HG02938 (cell line): ENCODE data around the gene OR8B8.
"Not testable (repeated sequence)": the region's sequence is repeated elsewhere in the genome, so short reads cannot be mapped to it uniquely, and the experiment has no call there.

Experiments used
- ATAC-seq: cut with Tn5 transposase; IDR thresholded peaks from one replicate; pipeline ENCODE4 v1.9.1; 2021; ENCODE audit warnings: mild to moderate bottlenecking, moderate library complexity; ENCODE audit not compliant: unreplicated experiment

Gene OR8B8

GRCh38 chr11:124445646-124446150, at the start of gene OR8B8:
TSS of gene OR8B8 (minus strand) at chr11:124445696. CDS start at chr11:124441085, 4,611 bp downstream.
- ATAC-seq = no peak

DNA sequence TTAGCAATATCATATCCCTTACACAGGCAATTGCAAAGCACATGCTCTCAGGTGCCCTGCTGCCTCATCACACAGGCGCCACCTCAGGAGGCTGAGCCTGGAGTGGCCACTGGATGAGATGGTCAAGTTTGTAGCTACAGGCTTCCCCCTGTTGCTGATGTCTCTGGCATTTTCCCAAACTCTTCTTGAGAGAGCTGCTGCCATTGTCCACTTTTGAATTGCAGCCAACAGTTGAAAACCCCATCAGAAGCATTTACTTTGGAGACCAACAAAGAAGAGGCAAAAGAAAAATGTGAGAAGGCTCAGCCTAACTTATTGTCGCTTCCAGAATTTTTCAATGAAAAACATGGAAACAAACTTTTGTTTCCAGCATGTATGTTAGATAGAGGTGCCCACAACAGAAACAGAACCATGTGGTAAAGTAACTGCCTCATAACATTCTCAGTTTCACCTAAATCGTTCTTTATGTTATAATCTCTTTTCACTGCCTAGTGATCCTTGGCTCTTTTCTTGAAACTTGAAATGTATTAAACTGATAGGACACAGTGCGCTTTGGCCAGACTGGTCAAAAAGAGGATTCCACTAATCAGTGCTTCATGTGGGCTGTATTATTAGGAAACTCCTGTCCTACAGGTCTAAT, 47.6 kb upstream of the OR8B8 start:
- ATAC-seq = no peak

DNA sequence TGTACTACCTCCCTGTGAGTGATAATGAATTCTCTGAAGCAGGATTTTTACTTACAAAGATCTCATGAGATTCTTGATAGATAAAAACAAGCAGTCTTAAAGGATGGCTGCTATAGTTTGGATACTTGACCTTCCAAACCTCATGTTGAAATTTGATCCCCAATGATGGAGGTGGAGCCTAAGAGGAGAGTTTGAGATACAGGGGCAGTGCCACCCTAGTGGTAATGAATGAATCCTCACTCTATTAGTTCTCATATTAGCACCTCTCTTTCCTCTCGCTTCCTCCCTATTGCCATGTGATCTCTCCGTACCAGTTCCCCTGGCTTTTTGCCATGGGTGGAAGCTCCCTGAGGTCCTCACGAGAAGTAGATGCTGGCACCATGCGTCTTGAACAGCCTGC, 37.9 kb upstream of the OR8B8 start:
- ATAC-seq = no peak

DNA sequence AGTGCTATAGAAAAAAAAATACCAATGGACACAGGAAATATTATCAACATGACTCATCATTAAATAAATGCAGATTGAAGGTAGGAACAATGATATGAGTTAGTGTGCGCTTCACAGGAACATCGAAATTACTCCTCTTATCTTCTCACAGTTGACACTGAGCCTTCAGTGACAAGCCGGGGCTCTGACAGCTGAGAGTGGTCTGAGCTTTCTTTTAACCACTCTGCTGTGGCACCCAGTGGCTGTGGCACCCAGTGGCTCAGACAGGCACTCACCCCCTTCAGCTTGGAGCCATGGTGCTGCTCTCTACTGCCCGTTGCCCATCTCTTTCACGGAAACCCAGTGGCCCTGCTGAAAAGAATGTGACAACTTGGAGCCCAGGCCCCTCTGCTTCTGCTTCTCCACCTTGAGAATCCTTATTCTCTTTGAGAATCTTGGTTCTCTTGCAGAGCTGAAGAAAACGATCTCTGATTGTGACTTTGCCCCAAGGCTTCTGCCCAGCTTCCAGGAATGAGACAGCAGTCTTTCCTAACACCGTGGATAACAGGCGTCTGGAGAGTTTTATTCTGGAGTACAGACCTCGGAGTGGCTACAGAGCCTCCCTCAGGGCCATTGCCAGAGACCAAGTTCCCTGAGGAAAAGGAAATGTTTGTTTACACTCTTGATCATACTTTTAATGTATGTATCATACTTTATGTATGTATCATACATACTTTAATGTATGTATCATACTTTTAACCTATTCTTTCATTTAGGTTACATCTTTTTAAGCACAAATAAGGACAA, 37.1 kb upstream of the OR8B8 start:
- ATAC-seq = no peak

DNA sequence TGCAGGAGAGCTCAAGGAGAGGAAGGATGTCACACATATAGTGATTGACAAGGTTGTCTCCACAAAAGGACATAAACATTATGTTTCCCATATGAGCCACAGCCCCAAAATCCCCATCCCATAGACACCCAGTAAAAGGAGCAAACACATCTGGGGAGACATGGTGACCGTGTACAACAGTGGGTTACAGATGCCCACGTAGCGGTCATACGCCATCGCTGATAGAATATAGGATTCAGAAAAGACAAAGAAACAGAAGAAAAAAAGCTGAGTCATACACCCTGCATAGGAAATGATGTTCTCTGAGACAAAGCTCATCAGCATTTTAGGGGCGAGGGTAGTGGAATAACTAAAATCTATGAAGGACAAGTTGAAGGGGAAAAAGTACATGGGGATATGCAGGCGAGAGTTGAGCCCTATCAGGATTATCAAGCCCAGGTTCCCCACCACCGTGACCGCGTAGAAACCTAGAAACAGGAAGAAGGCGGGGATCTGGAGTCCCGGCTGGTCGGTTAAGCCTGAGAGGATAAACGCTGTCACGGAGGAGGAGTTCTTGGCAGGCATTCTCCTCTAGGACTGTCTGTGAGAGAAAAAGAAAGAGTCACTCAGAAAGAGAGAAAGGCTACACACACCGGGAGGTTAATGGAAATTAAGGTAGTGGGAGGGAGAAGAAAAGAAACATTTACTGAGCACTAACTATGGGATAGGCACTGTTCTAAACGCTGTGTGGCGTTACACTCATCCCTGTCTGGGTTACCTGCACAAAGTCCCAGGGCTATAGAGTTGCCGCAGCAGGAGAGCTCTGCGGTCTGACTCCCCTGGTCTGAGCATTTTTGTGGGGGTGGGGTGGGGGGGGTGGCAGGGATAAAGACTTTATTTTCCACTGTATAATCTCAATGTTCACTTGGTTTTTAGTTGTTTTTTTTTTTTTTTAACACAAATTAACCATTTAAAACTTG, 36.1 kb upstream of the OR8B8 start:
- no peak for ATAC-seq

GRCh38 chr11:124479561-124479960, 34.1 kb upstream of the OR8B8 start:
- no peak for ATAC-seq

DNA sequence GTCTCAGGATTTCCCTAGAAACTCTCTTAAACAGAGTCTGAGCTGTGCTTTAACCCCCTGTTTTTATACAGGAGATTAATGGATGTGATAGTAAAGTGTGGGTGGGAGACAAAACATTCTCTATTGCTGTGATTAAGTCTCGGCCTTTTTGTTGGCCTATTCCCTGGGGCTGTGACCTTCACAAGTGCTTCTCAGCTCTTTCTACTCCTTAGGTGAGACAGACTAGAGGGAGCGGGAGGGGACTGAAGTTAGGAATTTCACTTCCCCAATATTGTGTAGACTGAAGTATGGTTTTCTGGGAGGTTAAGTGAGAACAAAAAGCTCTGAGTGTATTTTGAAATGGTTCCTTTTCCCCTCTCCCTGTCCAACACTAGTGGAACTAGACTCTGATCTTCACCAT, 29.8 kb upstream of the OR8B8 start:
- no peak for ATAC-seq

DNA sequence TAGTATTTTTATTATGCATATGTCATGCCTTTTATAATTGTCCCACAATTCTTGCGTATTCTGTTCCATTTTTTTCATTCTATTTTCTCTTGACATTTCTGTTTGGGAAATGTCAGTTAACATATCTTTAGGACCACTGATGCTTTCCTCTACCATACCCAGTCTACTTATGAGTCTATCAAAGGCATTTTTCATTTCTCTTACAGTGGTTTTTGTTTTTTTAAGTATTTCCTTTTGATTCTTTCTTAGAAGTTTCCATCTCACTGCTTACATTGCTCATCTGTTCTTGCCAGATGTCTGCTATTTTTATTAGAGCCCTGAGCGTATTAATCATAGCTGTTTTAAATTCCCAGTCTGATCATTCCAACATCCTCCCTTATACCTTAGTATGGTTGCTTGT, 29.3 kb upstream of the OR8B8 start:
- no peak for ATAC-seq

- ATAC-seq = no peak
Measured at GRCh38 chr11:124474079-124474478, 28.6 kb upstream of the OR8B8 start.

GRCh38 chr11:124473476-124473875, 28.0 kb upstream of the OR8B8 start:
- no peak for ATAC-seq

DNA sequence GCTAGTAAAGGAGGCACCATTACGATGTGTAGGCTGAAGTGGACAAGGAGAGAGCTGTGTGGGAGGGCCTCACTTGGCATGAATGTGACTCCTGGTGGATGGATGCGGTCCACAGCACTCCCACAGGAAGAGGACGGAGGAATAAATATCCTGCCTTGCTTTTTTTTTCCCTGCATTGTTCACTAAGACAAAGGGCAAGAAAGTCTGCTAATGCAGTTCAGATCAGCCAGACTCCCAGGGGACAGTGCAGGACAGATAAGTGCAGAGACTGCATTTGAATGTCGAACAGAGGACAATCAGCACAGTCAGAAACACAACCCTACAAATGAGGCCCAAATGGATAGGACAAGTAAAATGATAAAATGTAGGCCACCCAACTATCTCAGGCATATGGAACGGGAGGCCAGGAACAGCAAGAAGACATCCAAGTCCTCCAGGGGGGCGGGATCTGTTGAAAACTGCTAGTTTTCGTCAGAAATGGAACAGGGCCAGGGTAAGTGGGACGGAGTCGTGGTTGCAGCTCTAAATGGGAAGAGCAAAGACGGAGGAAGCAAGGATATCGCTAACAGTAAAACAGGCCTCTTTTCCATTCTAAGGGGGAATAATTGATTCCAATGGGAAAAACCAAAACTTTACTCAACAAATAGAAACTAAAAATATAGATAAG, 25.2 kb upstream of the OR8B8 start:
- no peak for ATAC-seq

DNA sequence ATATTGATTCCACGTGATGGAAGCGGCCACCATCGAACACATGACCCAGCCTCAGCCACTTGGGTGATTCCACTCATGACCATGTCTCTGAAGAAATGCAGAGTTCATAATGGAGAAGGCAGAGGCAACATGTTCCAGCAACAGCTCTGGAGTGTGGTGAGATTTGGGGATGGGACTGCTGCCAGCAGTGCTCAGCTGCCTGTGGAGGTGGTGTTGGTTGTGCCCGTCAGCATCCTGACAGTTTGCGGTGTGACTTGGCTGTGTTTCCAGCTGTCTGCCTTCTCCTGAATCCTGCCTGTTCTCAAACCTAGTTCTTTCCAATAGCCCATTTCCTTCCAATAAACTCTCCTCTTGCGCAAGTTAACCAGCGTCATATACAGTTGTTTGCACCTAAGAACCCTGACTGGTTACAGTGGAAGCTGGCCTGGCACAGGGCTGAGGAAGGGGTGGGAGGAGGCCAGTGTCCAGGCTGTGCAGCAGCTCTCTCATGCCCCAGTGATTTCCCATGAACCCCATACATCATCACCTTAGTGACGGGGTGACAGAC, 22.0 kb upstream of the OR8B8 start:
- ATAC-seq = no peak

GRCh38 chr11:124465368-124465767, 19.9 kb upstream of the OR8B8 start:
- no peak for ATAC-seq

- no peak for ATAC-seq
Measured at GRCh38 chr11:124463990-124464389, 18.5 kb upstream of the OR8B8 start.

DNA sequence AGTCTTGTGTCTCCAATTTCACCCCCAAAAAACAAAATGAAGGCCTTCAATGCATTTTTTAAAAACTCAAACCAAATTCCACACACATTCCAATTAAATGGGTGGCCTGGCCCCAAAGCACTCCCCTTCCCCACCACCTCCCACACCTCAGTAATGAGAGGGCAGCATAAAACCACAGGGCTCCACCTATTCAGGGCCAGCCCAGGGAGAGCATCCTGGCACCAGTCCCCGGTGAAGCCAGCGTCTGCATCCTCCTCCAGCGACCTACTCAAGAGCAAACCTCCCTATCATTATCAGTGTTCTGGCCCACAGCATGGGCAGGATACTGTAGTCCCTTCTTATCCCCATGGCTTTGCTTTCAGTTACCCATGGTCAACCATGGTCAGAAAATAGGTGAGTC, 17.8 kb upstream of the OR8B8 start:
- ATAC-seq = no peak

DNA sequence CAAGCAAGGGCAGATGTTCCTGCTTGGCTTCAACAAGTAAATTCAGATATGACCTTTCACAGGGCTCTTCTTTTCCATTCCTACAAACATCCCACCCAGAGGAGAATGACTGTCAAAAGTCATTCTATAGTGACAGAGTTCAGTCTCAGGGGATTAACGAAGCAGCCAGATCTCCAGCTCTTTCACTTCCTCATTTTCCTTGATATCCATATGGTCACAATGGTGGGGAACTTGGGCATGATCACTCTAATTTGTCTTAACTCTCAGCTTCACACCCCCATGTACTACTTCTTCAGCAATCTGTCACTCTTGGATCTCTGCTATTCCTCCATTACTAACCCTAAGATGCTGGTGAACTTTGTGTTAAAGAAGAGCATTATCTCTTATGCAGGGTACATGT, 15.0 kb upstream of the OR8B8 start:
- ATAC-seq = no peak

DNA sequence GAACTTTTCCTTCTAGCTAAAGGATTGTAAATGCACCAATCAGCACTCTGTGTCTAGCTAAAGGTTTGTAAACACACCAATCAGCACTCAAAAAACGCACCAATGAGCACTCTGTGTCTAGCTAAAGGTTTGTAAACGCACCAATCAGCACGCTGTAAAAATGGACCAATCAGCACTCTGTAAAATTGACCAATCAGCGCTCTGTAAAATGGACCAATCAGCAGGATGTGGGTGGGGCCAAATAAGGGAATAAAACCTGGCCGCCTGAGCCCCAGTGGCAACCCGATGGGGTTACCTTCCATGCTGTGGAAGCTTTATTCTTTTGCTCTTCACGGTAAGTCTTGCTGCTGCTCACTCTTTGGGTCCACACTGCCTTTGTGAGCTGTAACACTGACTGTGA, 13.9 kb upstream of the OR8B8 start:
- not testable (repeated sequence) for ATAC-seq

GRCh38 chr11:124454552-124454951, 9.1 kb upstream of the OR8B8 start:
- ATAC-seq = no peak

DNA sequence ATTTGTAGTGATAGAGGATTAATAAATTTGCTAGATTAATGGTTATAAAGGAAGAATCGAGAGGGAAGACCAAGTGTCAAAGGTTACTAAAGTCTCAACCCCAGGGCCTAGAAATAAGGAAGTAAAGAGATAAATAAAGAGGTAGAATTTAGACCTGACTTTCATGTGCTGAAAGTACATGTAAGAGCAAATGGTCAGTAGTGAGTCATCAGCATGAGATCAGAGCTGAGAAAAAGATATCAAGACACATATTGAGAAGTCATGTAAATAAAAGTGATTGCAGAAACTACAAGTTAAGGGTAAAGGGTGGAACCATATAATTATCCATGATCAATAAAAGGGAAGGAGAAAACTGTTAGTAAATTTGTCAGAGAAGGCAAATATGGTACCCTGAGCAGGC, 1.4 kb upstream of the OR8B8 start:
- no peak for ATAC-seq

DNA sequence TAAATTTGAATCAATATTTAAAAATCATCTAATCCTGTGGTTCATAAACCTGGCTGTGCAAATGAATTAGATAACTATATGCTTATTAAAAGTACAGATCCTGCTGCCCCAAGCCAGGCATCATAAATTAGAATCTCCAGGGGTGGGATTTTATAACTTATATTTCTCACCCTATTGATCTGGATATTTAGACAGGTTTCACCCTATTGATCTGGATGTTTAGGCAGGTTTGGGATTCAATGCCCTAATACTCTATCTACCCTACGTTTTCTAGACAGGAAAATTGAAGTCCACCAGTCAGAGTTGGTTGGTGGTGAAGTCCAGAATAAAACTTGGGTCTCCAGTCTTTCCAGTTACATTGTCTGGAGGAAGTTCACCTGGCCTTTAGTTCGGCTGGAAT, 2.6 kb downstream of the OR8B8 start:
- ATAC-seq = no peak
